Heart right ventricle (tissue), 16 donors: ENCODE data around the gene PCDHGB5. TPM values are rescaled to one million over a fixed set of nuclear protein-coding genes. Genes with fewer than 3 reads are reported as not detected.
A peak's percentile ranks its signal among the peaks of the same experiment; 100 is the strongest.
"Not testable (repeated sequence)": the region's sequence is repeated elsewhere in the genome, so short reads cannot be mapped to it uniquely, and the experiment has no call there.

ENCODE experiments used
- ATAC-seq, 8 donors: fragments of 200-7000 bp; cut with Tn5 transposase; one replicate each; pipeline ENCODE4 v1.9.1; 2020; ENCODE audit warnings: mild to moderate bottlenecking in 8 of 8, moderate library complexity in 8 of 8, moderate number of reproducible peaks in 1 of 8
- DNase-seq, 2 donors: peaks; one replicate each; pipeline ENCODE4 v3.0.0-alpha.2; 2020
- H3K27ac ChIP-seq, 10 donors: fragments of 200-600 bp; sonication (generic) in 2 of 10; one replicate each; pipeline versions ENCODE4 v1.5.0 to v1.8.0; 2020 to 2022; ENCODE audit warnings: mild to moderate bottlenecking in 3 of 10
- H3K27me3 ChIP-seq, 7 donors: fragments of 200-600 bp; one replicate each; pipeline ENCODE4 v1.8.0; 2021 to 2022; ENCODE audit warnings: mild to moderate bottlenecking in 2 of 7
- H3K36me3 ChIP-seq, 9 donors: fragments of 200-600 bp; sonication (generic) in 1 of 9; one replicate each; pipeline versions ENCODE4 v1.5.0 to v1.8.0; 2020 to 2022; ENCODE audit warnings: mild to moderate bottlenecking in 2 of 9
- H3K4me1 ChIP-seq, 9 donors: fragments of 200-600 bp; sonication (generic) in 1 of 9; one replicate each; pipeline versions ENCODE4 v1.5.0 to v1.8.0; 2020 to 2022; ENCODE audit warnings: mild to moderate bottlenecking in 4 of 9
- H3K4me3 ChIP-seq, 10 donors: fragments of 200-600 bp; sonication (generic) in 2 of 10; one replicate each; pipeline versions ENCODE4 v1.5.0 to v1.8.0; 2020 to 2022; ENCODE audit warnings: mild to moderate bottlenecking in 7 of 10, moderate library complexity in 2 of 10
- H3K9me3 ChIP-seq, 11 donors: fragments of 200-600 bp in 10 of 11; sonication (generic) in 2 of 11; one replicate each; pipeline versions ENCODE4 v1.5.0 to v1.8.0; 2013 to 2022; ENCODE audit warnings: mild to moderate bottlenecking in 2 of 11, control low read depth in 1 of 11, moderate library complexity in 1 of 11
- WGBS, 2 donors: extraction: QIAGEN DNeasy Blood & Tissue Kit; methylation state at CpG; one replicate each; pipeline ENCODE4 v1.1.7; 2013; ENCODE audit warnings: inconsistent platforms in 1 of 2; 5-methylcytosine and 5-hydroxymethylcytosine counted together
- intact Hi-C, 10 donors: fragments of 100-400 bp; cut with DNase I; formaldehyde crosslinking; loops; one replicate each; pipeline versions ENCODE4 v1.11.1 to v1.14.2; 2022
- polyA plus RNA-seq, 2 donors: library from polyadenylated mRNA; stranded (reverse); fragments of 200-250 nt; gene quantifications; one replicate each; pipeline ENCODE4 v1.2.3, GENCODE V29; 2013
- total RNA-seq, 10 donors: library from RNA; stranded (reverse); fragmentation: NEBNext Ultra II Directional in 3 of 10; extraction: Animal tissue kit (Norgen Biotek cat#: 25700) in 3 of 10; gene quantifications; one replicate each; pipeline versions ENCODE4 v1.2.1 to v1.2.4, GENCODE V29; 2021 to 2023
- TF ChIP-seq, protein P1 (sequence below), 9 donors: fragments of 200-600 bp; sonication (generic) in 2 of 9; IDR thresholded peaks; one replicate each; pipeline versions ENCODE4 v1.5.0 to v1.8.0; 2021 to 2022; ENCODE audit warnings: antibody characterized with exemption in 9 of 9, mild to moderate bottlenecking in 5 of 9, moderate library complexity in 1 of 9
- donor health status: Arrhythmogenic right ventricular cardiomyopathy.
- donor health status: ischemic (EF 13 %, LVEDD 7.1; RV severe dilation, severe dysfunction).
- donor health status: healthy with polysubstance abuse.
- donor health status: DM: no; HTN: yes; CAD: no.
- donor health status: DM: no; HTN: no; CAD: no.
- donor health status: ischemic (EF 25% LVEDD 6.9; RV normal size, moderate dysfunction).
- donor health status: ischemic (EF 25% LVEDD 5.7; RV mildly dilated, moderate dysfunction).
- donor health status: healthy.
- donor health status: DM: yes; HTN: yes; CAD: no.
- donor health status: Ischemic cardiomyopathy.
- donor health status: ischemic (EF 35%, LVEDD 5.7; RV mildly dilated, moderate dysfunction).
- donor health status: nonischemic (EF 11% LVEDD 7.7; RV severe dilation, severe dysfunction).
- donor health status: DM: yes; HTN: yes; CAD: no.
- donor health status: PGD.
- donor health status: ischemic (EF 29% LVEDD 5.4; RV normal size, mild dysfunction).
- donor health status: nonischemic (EF 23%, LVEDD 6.1; RV moderate dilation, normal function).

PCDHGB5 gene
- total and polyA plus RNA-seq, 12 donors, result 1.6 to 12.1 (median 8.2) TPM

- ATAC-seq, result no peak
Measured at GRCh38 chr5:141389153-141390042, 8.3 kb upstream of the PCDHGB5 start.

GRCh38 chr5:141392429-141393198 lies 5.1 kb upstream of the PCDHGB5 start, which contains the start of gene PCDHGA8:
PCDHGA8 (plus strand) TSS chr5:141392633; CDS start chr5:141392814, 181 bp downstream.
- ATAC-seq (no peak), DNase-seq (no peak)
- H3K27ac ChIP-seq, result no peak within 1 kb of the TSS
- peaks cover 0 to 95% (median 58%) of the 10 kb centered on the region in 11 donors for H3K9me3 ChIP-seq
- H3K27me3 ChIP-seq, result peaks cover 0 to 72% (median 0%) of the 10 kb centered on the region in 7 donors
- intact Hi-C loops, result loop anchor here in 1 of 10 donors (5.0 kb wide), 1 partner anchor 40 kb away; the partner anchor contains the start of gene PCDHGB1
- H3K36me3 ChIP-seq, result peaks cover 0 to 28% (median 3%) of the 10 kb centered on the region in 9 donors
- WGBS, 2 donors, result 37 to 40% methylated on average over 38 of the region's 38 CpGs
- H3K4me3 ChIP-seq, result no peak within 1 kb of the TSS
- TF ChIP-seq, protein P1, sequence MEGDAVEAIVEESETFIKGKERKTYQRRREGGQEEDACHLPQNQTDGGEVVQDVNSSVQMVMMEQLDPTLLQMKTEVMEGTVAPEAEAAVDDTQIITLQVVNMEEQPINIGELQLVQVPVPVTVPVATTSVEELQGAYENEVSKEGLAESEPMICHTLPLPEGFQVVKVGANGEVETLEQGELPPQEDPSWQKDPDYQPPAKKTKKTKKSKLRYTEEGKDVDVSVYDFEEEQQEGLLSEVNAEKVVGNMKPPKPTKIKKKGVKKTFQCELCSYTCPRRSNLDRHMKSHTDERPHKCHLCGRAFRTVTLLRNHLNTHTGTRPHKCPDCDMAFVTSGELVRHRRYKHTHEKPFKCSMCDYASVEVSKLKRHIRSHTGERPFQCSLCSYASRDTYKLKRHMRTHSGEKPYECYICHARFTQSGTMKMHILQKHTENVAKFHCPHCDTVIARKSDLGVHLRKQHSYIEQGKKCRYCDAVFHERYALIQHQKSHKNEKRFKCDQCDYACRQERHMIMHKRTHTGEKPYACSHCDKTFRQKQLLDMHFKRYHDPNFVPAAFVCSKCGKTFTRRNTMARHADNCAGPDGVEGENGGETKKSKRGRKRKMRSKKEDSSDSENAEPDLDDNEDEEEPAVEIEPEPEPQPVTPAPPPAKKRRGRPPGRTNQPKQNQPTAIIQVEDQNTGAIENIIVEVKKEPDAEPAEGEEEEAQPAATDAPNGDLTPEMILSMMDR (IDR thresholded peaks at IDR 0.05), result peak in 4 of 9 donors; percentile 21 to 31 (median 27)
- H3K4me1 ChIP-seq, result peaks cover 0 to 8% (median 0%) of the 10 kb centered on the region in 9 donors

More at GRCh38 chr5:141389153-141390042, 8.3 kb upstream of the PCDHGB5 start:
- peaks cover 0 to 97% (median 65%) of the 10 kb centered on the region in 11 donors for H3K9me3 ChIP-seq
- no peak overlapping the region for H3K4me3 ChIP-seq
- H3K4me1 ChIP-seq, result peaks cover 0 to 14% (median 0%) of the 10 kb centered on the region in 9 donors
- intact Hi-C loops, result loop anchor here in 1 of 10 donors (5.0 kb wide), 1 partner anchor 37 kb away; the partner anchor contains the start of gene PCDHGB1
- H3K27ac ChIP-seq, result no peak overlapping the region
- WGBS, 2 donors, result 40% methylated on average over 77 of the region's 77 CpGs
- peaks cover 0 to 56% (median 0%) of the 10 kb centered on the region in 7 donors for H3K27me3 ChIP-seq
- H3K36me3 ChIP-seq, result peaks cover 0 to 28% (median 3%) of the 10 kb centered on the region in 9 donors
- TF ChIP-seq, protein P1 (IDR thresholded peaks at IDR 0.05), result no peak
- no peak for DNase-seq

DNA sequence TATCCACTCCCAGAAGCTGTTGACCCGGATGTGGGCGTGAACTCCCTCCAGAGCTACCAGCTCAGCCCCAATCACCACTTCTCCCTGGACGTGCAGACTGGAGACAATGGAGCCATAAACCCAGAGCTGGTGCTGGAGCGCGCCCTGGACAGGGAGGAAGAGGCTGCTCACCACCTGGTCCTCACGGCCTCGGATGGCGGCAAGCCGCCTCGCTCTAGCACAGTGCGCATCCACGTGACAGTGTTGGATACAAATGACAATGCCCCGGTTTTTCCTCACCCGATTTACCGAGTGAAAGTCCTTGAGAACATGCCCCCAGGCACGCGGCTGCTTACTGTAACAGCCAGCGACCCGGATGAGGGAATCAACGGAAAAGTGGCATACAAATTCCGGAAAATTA lies 4.5 kb upstream of the PCDHGB5 start:
- Histone ChIP-seq H3K4me1 (peaks cover 0 to 8% (median 0%) of the 10 kb centered on the region in 9 donors), H3K27me3 (peaks cover 0 to 74% (median 0%) of the 10 kb centered on the region in 7 donors), H3K27ac (no peak overlapping the region), H3K9me3 (peaks cover 0 to 95% (median 57%) of the 10 kb centered on the region in 11 donors), H3K4me3 (no peak overlapping the region), H3K36me3 (peaks cover 0 to 28% (median 3%) of the 10 kb centered on the region in 9 donors)
- no peak for DNase-seq
- 46 to 54% methylated on average over 21 of the region's 21 CpGs for WGBS, 2 donors
- intact Hi-C loops, result loop anchor here in 1 of 10 donors (5.0 kb wide), 1 partner anchor 41 kb away; the partner anchor contains the start of gene PCDHGB1
- ATAC-seq, result peak in 1 of 8 donors; percentile 32
- TF ChIP-seq, protein P1 (IDR thresholded peaks at IDR 0.05), result no peak

- not testable (repeated sequence) for DNase-seq, H3K4me3 ChIP-seq, H3K4me1 ChIP-seq, ATAC-seq, H3K27ac ChIP-seq
- H3K27me3 ChIP-seq, result peaks cover 0 to 73% (median 0%) of the 10 kb centered on the region in 7 donors
- H3K36me3 ChIP-seq, result peaks cover 0 to 30% (median 3%) of the 10 kb centered on the region in 9 donors
- 40 to 45% methylated on average over 42 to 44 of the region's 53 CpGs for WGBS, 2 donors
- intact Hi-C loops, result loop anchor here in 1 of 10 donors (5.0 kb wide), 1 partner anchor 42 kb away; the partner anchor contains the start of gene PCDHGB1
- peaks cover 0 to 94% (median 55%) of the 10 kb centered on the region in 11 donors for H3K9me3 ChIP-seq
Measured at GRCh38 chr5:141394401-141395187, 3.2 kb upstream of the PCDHGB5 start.
